H9 (cell line): ENCODE data around the gene CCDC91. TPM values are rescaled to one million over a fixed set of nuclear protein-coding genes. Genes with fewer than 3 reads are reported as not detected.

ENCODE experiments used
- DNase-seq: peaks from one replicate; pipeline ENCODE4 v3.0.0-alpha.2; 2017
- H2AFZ ChIP-seq: one replicate; pipeline ENCODE4 v1.6.1; 2013; ENCODE audit warnings: mild to moderate bottlenecking, low read length, control low read depth, moderate library complexity
- H2AK5ac ChIP-seq: 2 replicates; pipeline ENCODE4 v1.6.1; 2013; ENCODE audit warnings: low read length, control low read depth, mixed read lengths; ENCODE audit not compliant: insufficient read length
- H2BK120ac ChIP-seq: one replicate; pipeline ENCODE4 v1.6.1; 2013; ENCODE audit warnings: low read depth, mild to moderate bottlenecking, low read length, control low read depth, inconsistent platforms; ENCODE audit not compliant: poor library complexity, severe bottlenecking
- H2BK12ac ChIP-seq: 2 replicates; pipeline ENCODE4 v1.6.1; 2013; ENCODE audit warnings: low read length, control low read depth, mixed read lengths, low read depth; ENCODE audit not compliant: insufficient read length
- H2BK15ac ChIP-seq: 2 replicates; pipeline ENCODE4 v1.6.1; 2013; ENCODE audit warnings: low read depth, low read length, control low read depth
- H2BK20ac ChIP-seq: one replicate; pipeline ENCODE4 v1.6.1; 2013; ENCODE audit warnings: low read depth, mild to moderate bottlenecking, low read length, control low read depth, inconsistent platforms; ENCODE audit not compliant: poor library complexity, severe bottlenecking
- H2BK5ac ChIP-seq: 2 replicates; pipeline ENCODE4 v1.6.1; 2013; ENCODE audit warnings: low read length, control low read depth, mixed read lengths; ENCODE audit not compliant: insufficient read length
- H3K14ac ChIP-seq: 2 replicates; pipeline ENCODE4 v1.6.1; 2013; ENCODE audit warnings: low read length, control low read depth; ENCODE audit not compliant: insufficient read depth
- H3K18ac ChIP-seq: 2 replicates; pipeline ENCODE4 v1.6.1; 2013; ENCODE audit warnings: low read depth, mild to moderate bottlenecking, mixed read lengths, low read length, control low read depth; ENCODE audit not compliant: insufficient read length
- H3K23ac ChIP-seq: 2 replicates; pipeline ENCODE4 v1.6.1; 2013; ENCODE audit warnings: low read length, control low read depth, mixed read lengths, low read depth; ENCODE audit not compliant: insufficient read length
- H3K23me2 ChIP-seq: 2 replicates; pipeline ENCODE4 v1.6.1; 2013; ENCODE audit warnings: low read depth, mild to moderate bottlenecking, mixed read lengths, low read length, control low read depth; ENCODE audit not compliant: insufficient read length, poor library complexity, severe bottlenecking
- H3K27ac ChIP-seq: 2 replicates; pipeline ENCODE4 v1.5.1; 2013; ENCODE audit warnings: low read length, control low read depth, mixed read lengths, low read depth; ENCODE audit not compliant: insufficient read length
- H3K27me3 ChIP-seq: 2 replicates; pipeline ENCODE4 v1.6.1; 2013; ENCODE audit warnings: low read length, control low read depth, inconsistent platforms; ENCODE audit not compliant: insufficient read depth
- H3K4ac ChIP-seq: 2 replicates; pipeline ENCODE4 v1.6.1; 2013; ENCODE audit warnings: low read depth, mild to moderate bottlenecking, control low read depth, inconsistent platforms, low read length, moderate library complexity
- H3K4me1 ChIP-seq: 2 replicates; pipeline ENCODE4 v1.6.1; 2013; ENCODE audit warnings: low read length, control low read depth, inconsistent platforms; ENCODE audit not compliant: insufficient read depth
- H3K4me2 ChIP-seq: 2 replicates; pipeline ENCODE4 v1.6.1; 2013; ENCODE audit warnings: low read length, control low read depth, mixed read lengths; ENCODE audit not compliant: insufficient read length, insufficient read depth
- H3K56ac ChIP-seq: 2 replicates; pipeline ENCODE4 v1.6.1; 2013; ENCODE audit warnings: low read depth, mild to moderate bottlenecking, mixed read lengths, low read length, control low read depth; ENCODE audit not compliant: insufficient read length
- H3K79me1 ChIP-seq: 2 replicates; pipeline ENCODE4 v1.6.1; 2013; ENCODE audit warnings: low read depth, mild to moderate bottlenecking, moderate library complexity, low read length, control low read depth, inconsistent platforms; ENCODE audit not compliant: insufficient read depth, poor library complexity, severe bottlenecking
- H3K79me2 ChIP-seq: 2 replicates; pipeline ENCODE4 v1.6.1; 2013; ENCODE audit warnings: low read length, control low read depth, inconsistent platforms; ENCODE audit not compliant: insufficient read depth
- H3K9ac ChIP-seq: 2 replicates; pipeline ENCODE4 v1.6.1; 2013; ENCODE audit warnings: low read length, control low read depth, mixed read lengths; ENCODE audit not compliant: insufficient read length; ENCODE audit errors: extremely low read depth
- H3K9me3 ChIP-seq: one replicate; pipeline ENCODE4 v1.6.1; 2013; ENCODE audit warnings: low read depth, low read length, inconsistent platforms; ENCODE audit not compliant: control insufficient read depth
- H3T11ph ChIP-seq: one replicate; pipeline ENCODE4 v1.6.1; 2013; ENCODE audit warnings: mild to moderate bottlenecking, low read length, control low read depth, inconsistent platforms
- H4K20me1 ChIP-seq: one replicate; pipeline ENCODE4 v1.6.1; 2013; ENCODE audit not compliant: control insufficient read depth, insufficient read length, insufficient read depth
- H4K5ac ChIP-seq: 2 replicates; pipeline ENCODE4 v1.6.1; 2013; ENCODE audit warnings: low read depth, mild to moderate bottlenecking, mixed read lengths, low read length, control low read depth; ENCODE audit not compliant: insufficient read length
- H4K8ac ChIP-seq: replicated peaks from 2 replicates; pipeline ENCODE4 v1.6.1; 2013; ENCODE audit warnings: low read length, control low read depth, mixed read lengths, low read depth; ENCODE audit not compliant: insufficient read length
- H4K91ac ChIP-seq: 2 replicates; pipeline ENCODE4 v1.6.1; 2013; ENCODE audit warnings: low read depth, mild to moderate bottlenecking, moderate library complexity, mixed read lengths, low read length, control low read depth; ENCODE audit not compliant: insufficient read length
- H3K27ac Mint-ChIP-seq, 3 experiments: 2 replicates in 2 of 3; 3 replicates in 1 of 3; pipeline ENCODE4 v1.8.0; 2020 to 2021; ENCODE audit warnings: mixed read lengths in 3 of 3, mild to moderate bottlenecking in 1 of 3, moderate library complexity in 1 of 3
- H3K27me3 Mint-ChIP-seq: 2 replicates; pipeline ENCODE4 v1.8.0; 2021; ENCODE audit warnings: low read depth, mild to moderate bottlenecking, moderate library complexity, mixed read lengths
- H3K36me3 Mint-ChIP-seq, 3 experiments: 2 replicates in 2 of 3; 3 replicates in 1 of 3; pipeline ENCODE4 v1.8.0; 2020 to 2021; ENCODE audit warnings: low read depth in 3 of 3, mixed read lengths in 3 of 3; ENCODE audit not compliant: insufficient read depth in 1 of 3
- H3K4me1 Mint-ChIP-seq, 2 experiments: 2 replicates each; pipeline ENCODE4 v1.8.0; 2020; ENCODE audit warnings: mixed read lengths in 2 of 2
- H3K4me3 Mint-ChIP-seq, 2 experiments: 2 replicates in 1 of 2; 3 replicates in 1 of 2; pipeline ENCODE4 v1.8.0; 2020 to 2021; ENCODE audit warnings: mild to moderate bottlenecking in 2 of 2, mixed read lengths in 2 of 2, moderate library complexity in 1 of 2
- H3K9me3 Mint-ChIP-seq, 2 experiments: 2 replicates in 1 of 2; 3 replicates in 1 of 2; pipeline ENCODE4 v1.8.0; 2020; ENCODE audit warnings: mild to moderate bottlenecking in 2 of 2, mixed read lengths in 2 of 2, moderate library complexity in 1 of 2
- total RNA-seq: library from RNA; stranded (reverse); gene quantifications from 2 replicates; pipeline ENCODE4 v1.2.1, GENCODE V29; 2021
- TF ChIP-seq, protein P1 (sequence below): fragments of 200-600 bp; sonication (generic); conservative IDR thresholded peaks from 3 replicates; pipeline ENCODE4 v1.8.0; 2021; ENCODE audit warnings: antibody characterized with exemption, mild to moderate bottlenecking

The CCDC91 gene
- total RNA-seq, 1 experiment from 2014 or later = 22.7 TPM

DNA sequence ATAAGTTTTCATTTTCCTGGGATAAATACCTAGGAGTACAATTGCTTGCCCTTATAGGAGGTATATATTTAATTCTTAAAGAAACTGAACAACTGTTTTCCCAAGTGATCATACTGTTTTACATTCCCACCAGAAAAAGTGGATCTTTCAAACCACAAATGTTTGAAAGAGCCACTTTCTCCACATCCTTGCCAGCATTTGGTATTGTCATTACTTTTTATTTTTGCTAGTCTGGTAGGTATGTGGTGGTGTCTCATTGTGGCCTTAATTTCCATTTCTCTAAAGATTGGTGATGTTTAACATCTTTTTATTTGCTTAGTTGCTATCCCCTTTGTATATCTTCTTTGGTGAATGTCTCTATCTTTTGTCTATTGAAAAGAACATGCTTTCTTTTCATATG is 50.6 kb downstream of the CCDC91 start:
- DNase-seq = no peak
- Histone ChIP-seq H3K4me1 (no peaks in the 10 kb centered on the region), H2BK5ac (no peak overlapping the region), H2AFZ (no peak overlapping the region), H3K14ac (no peak overlapping the region), H2BK15ac (no peak overlapping the region), H3K27ac (no peak overlapping the region), H4K5ac (no peak overlapping the region), H3K79me2 (no peaks in the 10 kb centered on the region), H2BK20ac (no peak overlapping the region), H3K79me1 (no peaks in the 10 kb centered on the region), H3K9me3 (no peaks in the 10 kb centered on the region), H2BK12ac (no peak overlapping the region), H4K20me1 (no peaks in the 10 kb centered on the region), H3K18ac (no peak overlapping the region), H3K4ac (no peak overlapping the region), H3K56ac (no peak overlapping the region), H4K8ac (no peak overlapping the region), H4K91ac (no peak overlapping the region), H3T11ph (no peak overlapping the region), H3K23me2 (no peaks in the 10 kb centered on the region), H3K27me3 (no peaks in the 10 kb centered on the region), H3K23ac (no peak overlapping the region), H3K4me2 (no peak overlapping the region), H2BK120ac (no peak overlapping the region), H3K9ac (no peak overlapping the region), H2AK5ac (no peak overlapping the region)
- H3K4me1 Mint-ChIP-seq = peaks cover 4 to 10% of the 10 kb centered on the region in 2 experiments; a peak in 1 of 4 replicates
- TF ChIP-seq, protein P1, sequence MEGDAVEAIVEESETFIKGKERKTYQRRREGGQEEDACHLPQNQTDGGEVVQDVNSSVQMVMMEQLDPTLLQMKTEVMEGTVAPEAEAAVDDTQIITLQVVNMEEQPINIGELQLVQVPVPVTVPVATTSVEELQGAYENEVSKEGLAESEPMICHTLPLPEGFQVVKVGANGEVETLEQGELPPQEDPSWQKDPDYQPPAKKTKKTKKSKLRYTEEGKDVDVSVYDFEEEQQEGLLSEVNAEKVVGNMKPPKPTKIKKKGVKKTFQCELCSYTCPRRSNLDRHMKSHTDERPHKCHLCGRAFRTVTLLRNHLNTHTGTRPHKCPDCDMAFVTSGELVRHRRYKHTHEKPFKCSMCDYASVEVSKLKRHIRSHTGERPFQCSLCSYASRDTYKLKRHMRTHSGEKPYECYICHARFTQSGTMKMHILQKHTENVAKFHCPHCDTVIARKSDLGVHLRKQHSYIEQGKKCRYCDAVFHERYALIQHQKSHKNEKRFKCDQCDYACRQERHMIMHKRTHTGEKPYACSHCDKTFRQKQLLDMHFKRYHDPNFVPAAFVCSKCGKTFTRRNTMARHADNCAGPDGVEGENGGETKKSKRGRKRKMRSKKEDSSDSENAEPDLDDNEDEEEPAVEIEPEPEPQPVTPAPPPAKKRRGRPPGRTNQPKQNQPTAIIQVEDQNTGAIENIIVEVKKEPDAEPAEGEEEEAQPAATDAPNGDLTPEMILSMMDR = no peak
- no peaks in the 10 kb centered on the region for H3K27me3 Mint-ChIP-seq
- H3K36me3 Mint-ChIP-seq = peaks cover 0 to 8% (median 0%) of the 10 kb centered on the region in 3 experiments; a peak in 2 of 7 replicates
- H3K9me3 Mint-ChIP-seq = peaks cover 0 to 4% of the 10 kb centered on the region in 2 experiments; a peak in 2 of 5 replicates
- no peak overlapping the region for H3K27ac Mint-ChIP-seq
- H3K4me3 Mint-ChIP-seq = no peak overlapping the region
